Right lobe of liver (tissue), 4 donors: ENCODE data around the gene NBPF8.
"Not testable (repeated sequence)": the region's sequence is repeated elsewhere in the genome, so short reads cannot be mapped to it uniquely, and the experiment has no call there.

ENCODE experiments used
- POLR2A ChIP-seq: fragments of 450-650 bp; IDR thresholded peaks from one replicate; pipeline ENCODE4 v1.6.1; 2017; ENCODE audit warnings: antibody characterized with exemption, mild to moderate bottlenecking
- TF ChIP-seq, protein P1 (sequence below), 4 donors: fragments of 200-600 bp in 3 of 4; fragments of 450-650 bp in 1 of 4; IDR thresholded peaks; one replicate each; pipeline versions ENCODE4 v1.5.1 to v1.8.0; 2016 to 2022; ENCODE audit warnings: antibody characterized with exemption in 4 of 4, mild to moderate bottlenecking in 2 of 4
- donor health status: DM: no; HTN: no; CAD: no.
- donor health status: DM: no; HTN: no; CAD: no.
- donor health status: DM: no; HTN: yes; CAD: no.

DNA sequence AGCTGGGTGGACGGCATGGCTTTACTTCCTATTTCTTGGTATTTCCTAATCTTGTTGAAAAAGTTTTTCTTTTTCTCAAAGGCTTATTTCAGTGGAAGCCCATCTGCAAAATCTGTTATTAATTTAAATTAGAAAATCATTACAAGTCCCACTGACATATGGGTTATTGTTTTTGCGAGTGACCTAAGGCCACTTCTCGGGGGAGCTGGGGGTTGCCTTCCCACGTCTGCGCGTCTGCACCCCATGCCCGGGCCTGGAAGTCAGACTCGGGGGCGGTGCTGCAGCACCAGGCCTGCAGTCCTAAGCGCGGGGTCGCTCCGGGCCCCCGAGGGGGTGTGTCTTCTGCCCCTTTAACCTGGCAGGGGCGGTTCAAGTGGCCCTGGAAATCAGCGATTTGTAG is 384 bp upstream of the NBPF8 start:
- TF ChIP-seq, protein P1, sequence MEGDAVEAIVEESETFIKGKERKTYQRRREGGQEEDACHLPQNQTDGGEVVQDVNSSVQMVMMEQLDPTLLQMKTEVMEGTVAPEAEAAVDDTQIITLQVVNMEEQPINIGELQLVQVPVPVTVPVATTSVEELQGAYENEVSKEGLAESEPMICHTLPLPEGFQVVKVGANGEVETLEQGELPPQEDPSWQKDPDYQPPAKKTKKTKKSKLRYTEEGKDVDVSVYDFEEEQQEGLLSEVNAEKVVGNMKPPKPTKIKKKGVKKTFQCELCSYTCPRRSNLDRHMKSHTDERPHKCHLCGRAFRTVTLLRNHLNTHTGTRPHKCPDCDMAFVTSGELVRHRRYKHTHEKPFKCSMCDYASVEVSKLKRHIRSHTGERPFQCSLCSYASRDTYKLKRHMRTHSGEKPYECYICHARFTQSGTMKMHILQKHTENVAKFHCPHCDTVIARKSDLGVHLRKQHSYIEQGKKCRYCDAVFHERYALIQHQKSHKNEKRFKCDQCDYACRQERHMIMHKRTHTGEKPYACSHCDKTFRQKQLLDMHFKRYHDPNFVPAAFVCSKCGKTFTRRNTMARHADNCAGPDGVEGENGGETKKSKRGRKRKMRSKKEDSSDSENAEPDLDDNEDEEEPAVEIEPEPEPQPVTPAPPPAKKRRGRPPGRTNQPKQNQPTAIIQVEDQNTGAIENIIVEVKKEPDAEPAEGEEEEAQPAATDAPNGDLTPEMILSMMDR (IDR thresholded peaks at IDR 0.05): not testable (repeated sequence)
- not testable (repeated sequence) for TF ChIP-seq POLR2A
